Measurements from ENCODE around the gene SNX18.

- TF ChIP-seq CHD1 (IDR thresholded peaks at IDR 0.05; ENCODE audit: low read depth, low read length): no peak
- TF ChIP-seq CTCF (conservative IDR thresholded peaks at IDR 0.05; ENCODE audit: low read depth, low read length): no peak
- TF ChIP-seq RCOR1 (IDR thresholded peaks at IDR 0.05; ENCODE audit: insufficient replicate concordance, low read length): no peak
- no peak for TF ChIP-seq MAFK (IDR thresholded peaks at IDR 0.05; ENCODE audit: low read depth, low read length)
- TF ChIP-seq POLR2A (IDR thresholded peaks at IDR 0.05; ENCODE audit: low read depth, low read length): no peak
- TF ChIP-seq, protein P1, sequence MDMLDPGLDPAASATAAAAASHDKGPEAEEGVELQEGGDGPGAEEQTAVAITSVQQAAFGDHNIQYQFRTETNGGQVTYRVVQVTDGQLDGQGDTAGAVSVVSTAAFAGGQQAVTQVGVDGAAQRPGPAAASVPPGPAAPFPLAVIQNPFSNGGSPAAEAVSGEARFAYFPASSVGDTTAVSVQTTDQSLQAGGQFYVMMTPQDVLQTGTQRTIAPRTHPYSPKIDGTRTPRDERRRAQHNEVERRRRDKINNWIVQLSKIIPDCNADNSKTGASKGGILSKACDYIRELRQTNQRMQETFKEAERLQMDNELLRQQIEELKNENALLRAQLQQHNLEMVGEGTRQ (IDR thresholded peaks at IDR 0.05; ENCODE audit: low read depth, low read length): no peak
- TF ChIP-seq BHLHE40 (IDR thresholded peaks at IDR 0.05; ENCODE audit: low read depth, low read length): no peak
- no peak for TF ChIP-seq RAD21 (IDR thresholded peaks at IDR 0.05; ENCODE audit: low read length)
- TF ChIP-seq MXI1 (IDR thresholded peaks at IDR 0.05; ENCODE audit: borderline replicate concordance, low read depth, low read length): no peak
- TF ChIP-seq ELK1 (IDR thresholded peaks at IDR 0.05; ENCODE audit: borderline replicate concordance, low read depth, low read length): no peak
These were observed 1.4 kb upstream of the SNX18 start for GRCh38 chr5:54516051-54516655.
